Thoracic aorta (tissue), 2 donors: ENCODE results near the gene FYB1. TPM values are rescaled to one million over a fixed set of nuclear protein-coding genes. Genes with fewer than 3 reads are reported as not detected.

ENCODE experiments used
- ATAC-seq: fragments of 150-250 bp; one replicate; pipeline ENCODE4 v1.8.0; 2017; ENCODE audit warnings: low read depth; ENCODE audit not compliant: insufficient number of reproducible peaks, low FRiP score
- DNase-seq: peaks from one replicate; pipeline ENCODE4 v3.0.0-alpha.2; 2020; ENCODE audit warnings: low spot score
- H3K27ac ChIP-seq, 2 donors: fragments of 200-600 bp; sonication (generic); 1 replicate in 1 of 2; 2 replicates in 1 of 2; pipeline ENCODE4 v1.5.1; 2016; ENCODE audit warnings: mild to moderate bottlenecking in 2 of 2, moderate library complexity in 2 of 2
- H3K27me3 ChIP-seq: fragments of 200-600 bp; sonication (generic); replicated peaks from 2 replicates; pipeline ENCODE4 v1.6.0; 2016; ENCODE audit warnings: mild to moderate bottlenecking; ENCODE audit not compliant: insufficient read depth
- H3K36me3 ChIP-seq: fragments of 200-600 bp; sonication (generic); one replicate; pipeline ENCODE4 v1.5.1; 2016
- H3K4me1 ChIP-seq, 2 donors: fragments of 200-600 bp; sonication (generic); 1 replicate in 1 of 2; 2 replicates in 1 of 2; pipeline versions ENCODE4 v1.5.1 to v1.6.0; 2016; ENCODE audit warnings: low read depth in 2 of 2, mild to moderate bottlenecking in 1 of 2; ENCODE audit not compliant: control insufficient read depth in 1 of 2
- H3K4me3 ChIP-seq: fragments of 200-600 bp; sonication (generic); 2 replicates; pipeline ENCODE4 v1.5.1; 2016; ENCODE audit warnings: mild to moderate bottlenecking
- H3K9me3 ChIP-seq: fragments of 200-600 bp; sonication (generic); 2 replicates; pipeline ENCODE4 v1.5.1; 2016
- CTCF ChIP-seq: fragments of 200-600 bp; sonication (generic); IDR thresholded peaks from one replicate; pipeline ENCODE4 v1.5.1; 2019; ENCODE audit warnings: antibody characterized with exemption
- total RNA-seq, 2 donors: library from RNA; depleted of rRNA; stranded (reverse); fragments of >200 nt; gene quantifications; one replicate each; pipeline versions ENCODE4 v1.1.0 to v1.2.3, GENCODE V29; 2016

FYB1 gene
- total RNA-seq, 2 donors from 2014 or later = 12.9 to 29.8 TPM

DNA sequence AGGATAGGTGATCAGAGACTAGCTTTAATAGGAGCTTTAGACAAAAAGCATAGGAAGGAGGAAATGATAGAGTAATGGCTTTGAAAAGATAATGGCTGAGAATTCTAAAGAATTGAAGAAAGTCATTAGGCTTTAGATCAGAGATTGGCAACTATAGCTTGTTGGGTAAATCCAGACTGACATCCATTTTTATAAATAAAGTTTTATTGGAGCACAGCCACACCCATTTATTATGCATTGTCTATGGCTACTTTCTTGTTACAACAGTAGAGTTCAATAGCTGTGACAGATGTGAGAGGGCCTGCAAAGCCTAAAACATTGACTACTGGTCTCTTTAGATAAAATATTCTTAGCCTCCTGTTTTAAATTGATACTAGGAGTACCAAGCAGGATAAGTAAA lies 40.7 kb upstream of the FYB1 start:
- H3K27me3 ChIP-seq = no peaks in the 10 kb centered on the region
- no peak overlapping the region for H3K27ac ChIP-seq
- DNase-seq = no peak
- H3K36me3 ChIP-seq = no peaks in the 10 kb centered on the region
- no peaks in the 10 kb centered on the region for H3K9me3 ChIP-seq
- no peaks in the 10 kb centered on the region for H3K4me1 ChIP-seq
- TF ChIP-seq CTCF = no peak
- no peak for ATAC-seq
- H3K4me3 ChIP-seq = no peak overlapping the region

GRCh38 chr5:39257554-39257953 lies 38.2 kb upstream of the FYB1 start:
- TF ChIP-seq CTCF = no peak
- H3K4me1 ChIP-seq = no peaks in the 10 kb centered on the region
- no peak overlapping the region for H3K27ac ChIP-seq
- no peak for DNase-seq
- H3K36me3 ChIP-seq = no peaks in the 10 kb centered on the region
- no peaks in the 10 kb centered on the region for H3K9me3 ChIP-seq
- no peak overlapping the region for H3K4me3 ChIP-seq
- no peaks in the 10 kb centered on the region for H3K27me3 ChIP-seq
- no peak for ATAC-seq

GRCh38 chr5:39256477-39257235 lies 37.3 kb upstream of the FYB1 start:
- Histone ChIP-seq H3K27me3 (no peaks in the 10 kb centered on the region), H3K9me3 (no peaks in the 10 kb centered on the region), H3K4me1 (no peaks in the 10 kb centered on the region), H3K27ac (no peak overlapping the region), H3K36me3 (no peaks in the 10 kb centered on the region), H3K4me3 (peak overlapping the region; percentile 32)
- TF ChIP-seq CTCF = no peak
- ATAC-seq (no peak), DNase-seq (no peak)

- no peak overlapping the region for H3K4me3 ChIP-seq
- DNase-seq (no peak), ATAC-seq (no peak)
- H3K27ac ChIP-seq = no peak overlapping the region
- no peaks in the 10 kb centered on the region for H3K27me3 ChIP-seq
- H3K36me3 ChIP-seq = no peaks in the 10 kb centered on the region
- H3K9me3 ChIP-seq = no peaks in the 10 kb centered on the region
- TF ChIP-seq CTCF = no peak
- H3K4me1 ChIP-seq = no peaks in the 10 kb centered on the region
Measured at GRCh38 chr5:39255406-39255805, 36.0 kb upstream of the FYB1 start.

DNA sequence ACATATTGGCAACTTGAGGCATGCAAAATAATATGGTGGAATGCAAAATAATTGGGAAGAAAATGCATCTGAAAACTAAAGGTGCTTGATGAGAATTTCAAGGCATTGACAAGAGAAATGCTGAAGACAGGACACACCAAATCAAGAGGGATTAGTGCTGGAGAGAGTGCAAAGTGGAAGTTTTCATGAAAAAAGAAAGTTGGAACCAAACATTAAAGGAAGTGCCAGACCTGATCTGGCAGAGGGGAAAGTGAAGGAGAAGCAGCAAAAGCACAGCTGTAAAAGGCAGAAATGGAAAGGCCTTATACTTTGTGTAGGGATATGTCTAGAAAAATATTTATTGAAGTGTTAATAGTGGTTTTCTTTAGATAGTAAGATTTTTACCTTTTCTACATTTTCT lies 35.3 kb upstream of the FYB1 start:
- H3K9me3 ChIP-seq = no peaks in the 10 kb centered on the region
- no peak overlapping the region for H3K27ac ChIP-seq
- DNase-seq (no peak), ATAC-seq (no peak)
- no peaks in the 10 kb centered on the region for H3K27me3 ChIP-seq
- H3K4me3 ChIP-seq = no peak overlapping the region
- TF ChIP-seq CTCF = no peak
- no peaks in the 10 kb centered on the region for H3K4me1 ChIP-seq
- H3K36me3 ChIP-seq = no peaks in the 10 kb centered on the region
